ENCODE results near the gene WFDC1.

The WFDC1 gene

GRCh38 chr16:84293406-84293805 lies 1.3 kb upstream of the WFDC1 start:
- Histone ChIP-seq H3K27ac (replicated peaks) (no peak overlapping the region), H3K4me3 (replicated peaks; ENCODE audit: insufficient read depth, low read length) (no peak overlapping the region), H3K27me3 (ENCODE audit: insufficient read depth, poor library complexity, severe bottlenecking) (peaks cover 25% of the 10 kb centered on the region)
- no peak for DNase-seq (ENCODE audit: low read depth in 1 of 2, low spot score in 1 of 2)
- no peak for TF ChIP-seq POLR2AphosphoS5 (IDR thresholded peaks at IDR 0.05; ENCODE audit: low read depth)
- no peak for TF ChIP-seq SPI1 (IDR thresholded peaks at IDR 0.05; ENCODE audit: borderline replicate concordance, low read depth)
- no peak for TF ChIP-seq GABPA (IDR thresholded peaks at IDR 0.05; ENCODE audit: low read depth)
- TF ChIP-seq, protein P1, sequence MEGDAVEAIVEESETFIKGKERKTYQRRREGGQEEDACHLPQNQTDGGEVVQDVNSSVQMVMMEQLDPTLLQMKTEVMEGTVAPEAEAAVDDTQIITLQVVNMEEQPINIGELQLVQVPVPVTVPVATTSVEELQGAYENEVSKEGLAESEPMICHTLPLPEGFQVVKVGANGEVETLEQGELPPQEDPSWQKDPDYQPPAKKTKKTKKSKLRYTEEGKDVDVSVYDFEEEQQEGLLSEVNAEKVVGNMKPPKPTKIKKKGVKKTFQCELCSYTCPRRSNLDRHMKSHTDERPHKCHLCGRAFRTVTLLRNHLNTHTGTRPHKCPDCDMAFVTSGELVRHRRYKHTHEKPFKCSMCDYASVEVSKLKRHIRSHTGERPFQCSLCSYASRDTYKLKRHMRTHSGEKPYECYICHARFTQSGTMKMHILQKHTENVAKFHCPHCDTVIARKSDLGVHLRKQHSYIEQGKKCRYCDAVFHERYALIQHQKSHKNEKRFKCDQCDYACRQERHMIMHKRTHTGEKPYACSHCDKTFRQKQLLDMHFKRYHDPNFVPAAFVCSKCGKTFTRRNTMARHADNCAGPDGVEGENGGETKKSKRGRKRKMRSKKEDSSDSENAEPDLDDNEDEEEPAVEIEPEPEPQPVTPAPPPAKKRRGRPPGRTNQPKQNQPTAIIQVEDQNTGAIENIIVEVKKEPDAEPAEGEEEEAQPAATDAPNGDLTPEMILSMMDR (IDR thresholded peaks at IDR 0.05; ENCODE audit: insufficient read depth, low read length) = no peak
- TF ChIP-seq, protein P2, sequence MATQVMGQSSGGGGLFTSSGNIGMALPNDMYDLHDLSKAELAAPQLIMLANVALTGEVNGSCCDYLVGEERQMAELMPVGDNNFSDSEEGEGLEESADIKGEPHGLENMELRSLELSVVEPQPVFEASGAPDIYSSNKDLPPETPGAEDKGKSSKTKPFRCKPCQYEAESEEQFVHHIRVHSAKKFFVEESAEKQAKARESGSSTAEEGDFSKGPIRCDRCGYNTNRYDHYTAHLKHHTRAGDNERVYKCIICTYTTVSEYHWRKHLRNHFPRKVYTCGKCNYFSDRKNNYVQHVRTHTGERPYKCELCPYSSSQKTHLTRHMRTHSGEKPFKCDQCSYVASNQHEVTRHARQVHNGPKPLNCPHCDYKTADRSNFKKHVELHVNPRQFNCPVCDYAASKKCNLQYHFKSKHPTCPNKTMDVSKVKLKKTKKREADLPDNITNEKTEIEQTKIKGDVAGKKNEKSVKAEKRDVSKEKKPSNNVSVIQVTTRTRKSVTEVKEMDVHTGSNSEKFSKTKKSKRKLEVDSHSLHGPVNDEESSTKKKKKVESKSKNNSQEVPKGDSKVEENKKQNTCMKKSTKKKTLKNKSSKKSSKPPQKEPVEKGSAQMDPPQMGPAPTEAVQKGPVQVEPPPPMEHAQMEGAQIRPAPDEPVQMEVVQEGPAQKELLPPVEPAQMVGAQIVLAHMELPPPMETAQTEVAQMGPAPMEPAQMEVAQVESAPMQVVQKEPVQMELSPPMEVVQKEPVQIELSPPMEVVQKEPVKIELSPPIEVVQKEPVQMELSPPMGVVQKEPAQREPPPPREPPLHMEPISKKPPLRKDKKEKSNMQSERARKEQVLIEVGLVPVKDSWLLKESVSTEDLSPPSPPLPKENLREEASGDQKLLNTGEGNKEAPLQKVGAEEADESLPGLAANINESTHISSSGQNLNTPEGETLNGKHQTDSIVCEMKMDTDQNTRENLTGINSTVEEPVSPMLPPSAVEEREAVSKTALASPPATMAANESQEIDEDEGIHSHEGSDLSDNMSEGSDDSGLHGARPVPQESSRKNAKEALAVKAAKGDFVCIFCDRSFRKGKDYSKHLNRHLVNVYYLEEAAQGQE (IDR thresholded peaks at IDR 0.05; ENCODE audit: insufficient replicate concordance, low read depth) = no peak

DNA sequence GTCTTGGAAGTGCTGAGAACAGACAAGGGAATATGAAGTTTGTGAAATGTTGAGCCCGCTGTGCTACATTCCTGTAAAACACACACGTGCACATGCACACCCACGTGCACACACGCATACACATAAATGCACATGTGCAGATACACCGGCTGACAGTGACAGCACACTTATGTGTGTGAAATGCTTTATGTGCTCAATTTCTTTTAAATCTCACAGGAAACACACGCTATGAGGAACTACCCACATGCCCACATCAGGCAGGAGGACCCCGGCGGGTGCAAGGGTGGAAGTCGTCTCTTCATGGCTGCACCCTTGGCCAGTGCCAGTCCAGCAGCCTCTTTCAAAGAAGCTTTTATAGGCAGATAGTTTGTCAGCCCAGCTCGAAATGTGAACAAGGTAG lies 561 bp upstream of the WFDC1 start:
- peaks cover 25% of the 10 kb centered on the region for H3K27me3 ChIP-seq (ENCODE audit: insufficient read depth, poor library complexity, severe bottlenecking)
- no peak for TF ChIP-seq GABPA (IDR thresholded peaks at IDR 0.05; ENCODE audit: low read depth)
- TF ChIP-seq, protein P1 (IDR thresholded peaks at IDR 0.05; ENCODE audit: insufficient read depth, low read length) = no peak
- TF ChIP-seq, protein P2 (IDR thresholded peaks at IDR 0.05; ENCODE audit: insufficient replicate concordance, low read depth) = no peak
- no peak for TF ChIP-seq POLR2AphosphoS5 (IDR thresholded peaks at IDR 0.05; ENCODE audit: low read depth)
- no peak for TF ChIP-seq SPI1 (IDR thresholded peaks at IDR 0.05; ENCODE audit: borderline replicate concordance, low read depth)
- no peak overlapping the region for H3K27ac ChIP-seq (replicated peaks)
- H3K4me3 ChIP-seq (replicated peaks; ENCODE audit: insufficient read depth, low read length) = no peak overlapping the region
- DNase-seq (ENCODE audit: low read depth in 1 of 2, low spot score in 1 of 2) = no peak

DNA sequence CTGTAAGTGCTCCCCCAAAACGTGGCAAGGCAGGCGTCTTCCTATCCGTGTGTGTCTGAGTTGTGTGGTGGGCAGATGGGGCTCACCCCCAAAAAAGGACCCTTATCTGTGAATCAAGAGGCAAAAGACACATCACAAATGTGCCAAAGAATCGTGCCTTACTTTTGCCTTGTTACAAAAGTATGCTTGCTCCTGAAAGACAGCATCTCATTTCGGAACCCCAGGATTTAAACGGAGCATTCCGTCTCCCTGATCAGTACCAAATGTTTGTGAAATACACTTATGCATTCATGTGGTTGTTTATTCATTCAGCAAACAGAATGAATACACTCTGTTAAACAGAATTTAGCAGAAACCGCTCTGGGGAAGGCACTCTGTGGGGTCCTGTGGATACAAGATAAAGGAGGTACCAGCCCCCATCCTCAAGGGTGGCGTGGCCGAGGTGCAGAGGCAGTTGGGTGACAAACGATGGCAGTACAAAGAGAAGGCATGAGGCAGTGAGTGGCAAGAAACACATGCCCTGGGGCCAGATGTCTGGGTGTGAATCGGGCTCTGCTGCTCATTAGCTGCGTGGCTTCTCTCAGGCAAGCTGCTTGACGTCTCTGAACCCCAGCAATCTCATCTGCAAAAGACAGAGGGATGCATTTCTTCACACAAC lies 654 bp downstream of the WFDC1 start:
- Histone ChIP-seq H3K4me3 (replicated peaks; ENCODE audit: insufficient read depth, low read length) (no peak overlapping the region), H3K27me3 (ENCODE audit: insufficient read depth, poor library complexity, severe bottlenecking) (peaks cover 25% of the 10 kb centered on the region), H3K27ac (replicated peaks) (no peak overlapping the region)
- TF ChIP-seq, protein P2 (IDR thresholded peaks at IDR 0.05; ENCODE audit: insufficient replicate concordance, low read depth) = no peak
- TF ChIP-seq GABPA (IDR thresholded peaks at IDR 0.05; ENCODE audit: low read depth) = no peak
- TF ChIP-seq, protein P1 (IDR thresholded peaks at IDR 0.05; ENCODE audit: insufficient read depth, low read length) = no peak
- no peak for TF ChIP-seq SPI1 (IDR thresholded peaks at IDR 0.05; ENCODE audit: borderline replicate concordance, low read depth)
- TF ChIP-seq POLR2AphosphoS5 (IDR thresholded peaks at IDR 0.05; ENCODE audit: low read depth) = no peak
- DNase-seq (ENCODE audit: low read depth in 1 of 2, low spot score in 1 of 2) = no peak

Measured in HL-60 (cell line).